Measurements from ENCODE around the gene ATP2C1.

DNA sequence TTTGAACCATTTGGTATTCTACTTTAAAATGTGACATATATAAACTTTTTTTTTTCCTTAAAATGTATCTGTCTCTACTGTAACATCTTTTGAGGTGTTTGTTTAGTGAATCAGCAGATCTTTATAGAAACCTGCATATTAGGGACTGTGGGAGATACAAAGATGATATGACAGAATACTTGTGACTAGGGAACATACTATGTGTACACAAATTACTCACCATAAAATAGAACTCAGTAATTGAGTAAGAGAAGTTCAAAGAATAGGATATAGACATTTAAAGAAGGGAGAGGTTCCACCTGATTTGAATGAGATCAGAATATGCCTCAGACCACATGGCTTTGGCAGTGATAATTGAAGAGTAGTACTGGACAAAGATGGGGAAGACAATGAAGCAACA lies 47.9 kb downstream of the ATP2C1 start:
- TF ChIP-seq, protein P1, sequence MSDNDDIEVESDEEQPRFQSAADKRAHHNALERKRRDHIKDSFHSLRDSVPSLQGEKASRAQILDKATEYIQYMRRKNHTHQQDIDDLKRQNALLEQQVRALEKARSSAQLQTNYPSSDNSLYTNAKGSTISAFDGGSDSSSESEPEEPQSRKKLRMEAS (IDR thresholded peaks at IDR 0.05; ENCODE audit: low read depth, low read length), result no peak
- TF ChIP-seq, protein P2, sequence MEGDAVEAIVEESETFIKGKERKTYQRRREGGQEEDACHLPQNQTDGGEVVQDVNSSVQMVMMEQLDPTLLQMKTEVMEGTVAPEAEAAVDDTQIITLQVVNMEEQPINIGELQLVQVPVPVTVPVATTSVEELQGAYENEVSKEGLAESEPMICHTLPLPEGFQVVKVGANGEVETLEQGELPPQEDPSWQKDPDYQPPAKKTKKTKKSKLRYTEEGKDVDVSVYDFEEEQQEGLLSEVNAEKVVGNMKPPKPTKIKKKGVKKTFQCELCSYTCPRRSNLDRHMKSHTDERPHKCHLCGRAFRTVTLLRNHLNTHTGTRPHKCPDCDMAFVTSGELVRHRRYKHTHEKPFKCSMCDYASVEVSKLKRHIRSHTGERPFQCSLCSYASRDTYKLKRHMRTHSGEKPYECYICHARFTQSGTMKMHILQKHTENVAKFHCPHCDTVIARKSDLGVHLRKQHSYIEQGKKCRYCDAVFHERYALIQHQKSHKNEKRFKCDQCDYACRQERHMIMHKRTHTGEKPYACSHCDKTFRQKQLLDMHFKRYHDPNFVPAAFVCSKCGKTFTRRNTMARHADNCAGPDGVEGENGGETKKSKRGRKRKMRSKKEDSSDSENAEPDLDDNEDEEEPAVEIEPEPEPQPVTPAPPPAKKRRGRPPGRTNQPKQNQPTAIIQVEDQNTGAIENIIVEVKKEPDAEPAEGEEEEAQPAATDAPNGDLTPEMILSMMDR (IDR thresholded peaks at IDR 0.05; ENCODE audit: low read depth, low read length), result no peak

All from NB4 (cell line).